B cell (primary cell): ENCODE measurements around the gene USP2.

Experiments
- EZH2 ChIP-seq: IDR thresholded peaks from 2 replicates; pipeline ENCODE4 v1.6.1; 2012; ENCODE audit warnings: borderline replicate concordance, low read depth, mild to moderate bottlenecking, moderate library complexity, low read length; ENCODE audit not compliant: insufficient read depth, poor library complexity, severe bottlenecking
- TF ChIP-seq, protein P1 (sequence below): fragments of 200-600 bp; IDR thresholded peaks from one replicate; pipeline ENCODE4 v1.8.0; 2022; ENCODE audit warnings: antibody characterized with exemption, mild to moderate bottlenecking

GRCh38 chr11:119343726-119344125, 37.8 kb downstream of the USP2 start:
- TF ChIP-seq, protein P1, sequence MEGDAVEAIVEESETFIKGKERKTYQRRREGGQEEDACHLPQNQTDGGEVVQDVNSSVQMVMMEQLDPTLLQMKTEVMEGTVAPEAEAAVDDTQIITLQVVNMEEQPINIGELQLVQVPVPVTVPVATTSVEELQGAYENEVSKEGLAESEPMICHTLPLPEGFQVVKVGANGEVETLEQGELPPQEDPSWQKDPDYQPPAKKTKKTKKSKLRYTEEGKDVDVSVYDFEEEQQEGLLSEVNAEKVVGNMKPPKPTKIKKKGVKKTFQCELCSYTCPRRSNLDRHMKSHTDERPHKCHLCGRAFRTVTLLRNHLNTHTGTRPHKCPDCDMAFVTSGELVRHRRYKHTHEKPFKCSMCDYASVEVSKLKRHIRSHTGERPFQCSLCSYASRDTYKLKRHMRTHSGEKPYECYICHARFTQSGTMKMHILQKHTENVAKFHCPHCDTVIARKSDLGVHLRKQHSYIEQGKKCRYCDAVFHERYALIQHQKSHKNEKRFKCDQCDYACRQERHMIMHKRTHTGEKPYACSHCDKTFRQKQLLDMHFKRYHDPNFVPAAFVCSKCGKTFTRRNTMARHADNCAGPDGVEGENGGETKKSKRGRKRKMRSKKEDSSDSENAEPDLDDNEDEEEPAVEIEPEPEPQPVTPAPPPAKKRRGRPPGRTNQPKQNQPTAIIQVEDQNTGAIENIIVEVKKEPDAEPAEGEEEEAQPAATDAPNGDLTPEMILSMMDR: no peak
- TF ChIP-seq EZH2: no peak
